ENCODE data around the gene MTHFD2L. TPM values are rescaled to one million over a fixed set of nuclear protein-coding genes. Genes with fewer than 3 reads are reported as not detected.

MTHFD2L gene
- total RNA-seq, 1 donor from 2014 or later, result 14.7 TPM

DNA sequence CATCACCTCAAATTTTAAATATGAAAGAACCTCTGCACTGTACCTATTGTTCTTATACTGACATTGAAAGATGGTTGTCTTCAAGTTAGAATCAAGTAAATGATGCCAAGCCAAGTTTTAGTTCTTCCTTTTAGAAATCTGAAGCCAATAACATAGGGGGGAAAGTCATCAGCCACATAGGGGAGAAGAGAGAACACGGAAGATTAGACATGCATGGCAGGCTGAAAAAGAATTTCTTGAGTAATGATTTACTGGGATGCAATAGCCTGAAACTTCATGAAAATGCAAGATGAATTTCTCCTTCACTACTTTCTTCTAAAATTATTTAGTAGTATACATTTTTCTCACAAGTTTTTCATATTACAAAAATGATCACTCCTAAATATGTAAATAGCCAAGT is 136.8 kb downstream of the MTHFD2L start:
- H3K9me3 Mint-ChIP-seq (ENCODE audit: unreplicated experiment), result no peaks in the 10 kb centered on the region

DNA sequence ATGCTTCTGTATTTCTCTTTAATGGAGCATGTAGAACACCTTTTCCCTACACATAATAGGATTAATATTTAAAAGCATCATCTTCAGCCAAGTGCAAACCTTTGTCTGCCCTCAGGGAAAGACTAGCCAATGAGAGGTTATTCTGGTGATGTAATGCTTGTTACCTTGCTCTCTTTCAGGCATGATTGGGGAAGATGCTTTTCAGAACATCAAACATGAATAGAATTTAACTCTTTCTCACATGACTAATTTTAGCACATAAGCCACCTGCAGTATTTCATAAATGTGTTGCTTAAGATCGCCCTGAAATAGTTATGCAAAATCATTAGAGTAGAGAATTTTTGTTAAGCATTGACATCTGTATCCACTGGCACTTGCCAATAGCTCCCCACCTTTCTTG is 139.6 kb downstream of the MTHFD2L start:
- no peaks in the 10 kb centered on the region for H3K9me3 Mint-ChIP-seq (ENCODE audit: unreplicated experiment)
- no peak for DNase-seq (ENCODE audit: extremely low spot score, unreplicated experiment)
- no peaks in the 10 kb centered on the region for H3K4me1 Mint-ChIP-seq (ENCODE audit: unreplicated experiment)
- H3K36me3 Mint-ChIP-seq (ENCODE audit: unreplicated experiment), result no peaks in the 10 kb centered on the region
- H3K27ac Mint-ChIP-seq (ENCODE audit: unreplicated experiment), result no peak overlapping the region
- TF ChIP-seq, protein P1, sequence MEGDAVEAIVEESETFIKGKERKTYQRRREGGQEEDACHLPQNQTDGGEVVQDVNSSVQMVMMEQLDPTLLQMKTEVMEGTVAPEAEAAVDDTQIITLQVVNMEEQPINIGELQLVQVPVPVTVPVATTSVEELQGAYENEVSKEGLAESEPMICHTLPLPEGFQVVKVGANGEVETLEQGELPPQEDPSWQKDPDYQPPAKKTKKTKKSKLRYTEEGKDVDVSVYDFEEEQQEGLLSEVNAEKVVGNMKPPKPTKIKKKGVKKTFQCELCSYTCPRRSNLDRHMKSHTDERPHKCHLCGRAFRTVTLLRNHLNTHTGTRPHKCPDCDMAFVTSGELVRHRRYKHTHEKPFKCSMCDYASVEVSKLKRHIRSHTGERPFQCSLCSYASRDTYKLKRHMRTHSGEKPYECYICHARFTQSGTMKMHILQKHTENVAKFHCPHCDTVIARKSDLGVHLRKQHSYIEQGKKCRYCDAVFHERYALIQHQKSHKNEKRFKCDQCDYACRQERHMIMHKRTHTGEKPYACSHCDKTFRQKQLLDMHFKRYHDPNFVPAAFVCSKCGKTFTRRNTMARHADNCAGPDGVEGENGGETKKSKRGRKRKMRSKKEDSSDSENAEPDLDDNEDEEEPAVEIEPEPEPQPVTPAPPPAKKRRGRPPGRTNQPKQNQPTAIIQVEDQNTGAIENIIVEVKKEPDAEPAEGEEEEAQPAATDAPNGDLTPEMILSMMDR (IDR thresholded peaks at IDR 0.05), result no peak
- no peaks in the 10 kb centered on the region for H3K27me3 Mint-ChIP-seq (ENCODE audit: unreplicated experiment)
- no peak overlapping the region for H3K4me3 Mint-ChIP-seq (ENCODE audit: unreplicated experiment)

More for the DNA sequence above, 136.8 kb downstream of the MTHFD2L start:
- TF ChIP-seq, protein P1 (IDR thresholded peaks at IDR 0.05), result no peak
- peaks cover 2% of the 10 kb centered on the region for H3K36me3 Mint-ChIP-seq (ENCODE audit: unreplicated experiment)
- DNase-seq (ENCODE audit: extremely low spot score, unreplicated experiment), result no peak
- no peaks in the 10 kb centered on the region for H3K27me3 Mint-ChIP-seq (ENCODE audit: unreplicated experiment)
- H3K27ac Mint-ChIP-seq (ENCODE audit: unreplicated experiment), result no peak overlapping the region
- H3K4me3 Mint-ChIP-seq (ENCODE audit: unreplicated experiment), result no peak overlapping the region
- no peaks in the 10 kb centered on the region for H3K4me1 Mint-ChIP-seq (ENCODE audit: unreplicated experiment)

DNA sequence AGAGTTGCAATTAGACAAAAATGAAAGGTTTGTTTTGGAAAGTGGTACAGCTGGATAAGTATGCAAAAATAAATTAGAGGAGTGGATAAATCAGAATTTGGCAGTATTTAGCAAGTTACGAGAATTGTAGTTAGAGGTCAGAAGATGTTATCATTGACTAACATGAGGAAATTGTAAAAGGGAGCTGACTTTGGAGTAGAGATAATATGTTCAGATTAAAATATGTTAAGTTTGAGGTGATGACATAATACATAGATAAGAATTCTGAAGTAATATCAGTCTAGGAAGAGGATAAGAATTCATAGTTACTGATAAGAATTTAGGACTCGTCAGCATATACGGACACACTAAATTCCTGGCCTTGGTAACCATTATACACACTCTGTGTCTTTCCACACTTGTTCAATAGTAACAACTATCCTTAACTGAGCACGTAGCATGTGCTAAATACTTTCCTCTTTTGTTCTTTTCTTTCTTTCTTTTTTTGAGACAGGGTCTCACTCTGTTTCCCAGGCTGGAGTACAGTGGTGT is 146.2 kb downstream of the MTHFD2L start:
- Mint-ChIP-seq H3K4me1 (ENCODE audit: unreplicated experiment) (no peaks in the 10 kb centered on the region), H3K27me3 (ENCODE audit: unreplicated experiment) (no peaks in the 10 kb centered on the region), H3K36me3 (ENCODE audit: unreplicated experiment) (no peaks in the 10 kb centered on the region), H3K27ac (ENCODE audit: unreplicated experiment) (no peak overlapping the region), H3K4me3 (ENCODE audit: unreplicated experiment) (no peak overlapping the region), H3K9me3 (ENCODE audit: unreplicated experiment) (no peaks in the 10 kb centered on the region)
- TF ChIP-seq, protein P1 (IDR thresholded peaks at IDR 0.05), result no peak
- DNase-seq (ENCODE audit: extremely low spot score, unreplicated experiment), result no peak

DNA sequence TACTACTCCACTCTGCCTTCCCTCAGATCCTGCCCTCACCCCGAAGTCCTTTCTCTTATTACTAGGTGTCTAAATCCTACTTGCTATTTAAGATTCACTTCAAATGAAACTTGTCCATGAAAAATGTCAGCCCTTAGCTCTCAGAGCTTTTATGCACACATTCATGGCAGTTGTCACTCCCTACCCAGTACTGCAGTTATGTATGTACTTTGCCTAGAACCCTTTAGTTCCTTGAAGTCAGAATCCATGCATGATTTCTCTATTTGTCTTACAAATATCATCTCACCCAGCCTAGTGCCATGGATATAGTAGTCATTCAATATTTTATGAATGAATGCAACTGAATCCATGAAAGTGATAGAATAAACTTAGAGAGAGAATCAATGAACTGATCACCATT is 147.1 kb downstream of the MTHFD2L start:
- TF ChIP-seq, protein P1 (IDR thresholded peaks at IDR 0.05), result no peak
- no peaks in the 10 kb centered on the region for H3K36me3 Mint-ChIP-seq (ENCODE audit: unreplicated experiment)
- DNase-seq (ENCODE audit: extremely low spot score, unreplicated experiment), result no peak
- no peak overlapping the region for H3K4me3 Mint-ChIP-seq (ENCODE audit: unreplicated experiment)
- H3K27ac Mint-ChIP-seq (ENCODE audit: unreplicated experiment), result no peak overlapping the region
- no peaks in the 10 kb centered on the region for H3K4me1 Mint-ChIP-seq (ENCODE audit: unreplicated experiment)
- H3K27me3 Mint-ChIP-seq (ENCODE audit: unreplicated experiment), result no peaks in the 10 kb centered on the region
- no peaks in the 10 kb centered on the region for H3K9me3 Mint-ChIP-seq (ENCODE audit: unreplicated experiment)

DNA sequence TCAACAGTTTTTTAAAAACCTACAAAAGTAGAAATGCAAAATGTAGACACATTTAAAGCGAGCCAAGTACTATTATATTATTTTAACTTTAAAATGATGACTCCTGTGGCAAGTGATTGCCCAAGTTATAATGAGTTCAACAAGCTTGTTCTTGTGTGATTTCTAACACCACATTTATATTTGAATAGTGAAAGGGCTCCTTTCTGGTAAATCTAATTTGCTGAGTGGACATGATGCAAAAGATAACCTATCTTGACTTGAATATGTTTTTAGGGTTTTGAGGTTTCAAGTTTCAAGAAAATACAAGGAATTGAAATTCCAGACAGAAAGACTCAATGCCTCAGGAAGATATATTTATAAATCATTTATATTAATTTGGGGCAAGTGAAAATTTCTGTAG is 149.3 kb downstream of the MTHFD2L start:
- H3K27ac Mint-ChIP-seq (ENCODE audit: unreplicated experiment), result no peak overlapping the region
- H3K4me1 Mint-ChIP-seq (ENCODE audit: unreplicated experiment), result peaks cover 2% of the 10 kb centered on the region
- no peaks in the 10 kb centered on the region for H3K27me3 Mint-ChIP-seq (ENCODE audit: unreplicated experiment)
- no peaks in the 10 kb centered on the region for H3K36me3 Mint-ChIP-seq (ENCODE audit: unreplicated experiment)
- no peak overlapping the region for H3K4me3 Mint-ChIP-seq (ENCODE audit: unreplicated experiment)
- TF ChIP-seq, protein P1 (IDR thresholded peaks at IDR 0.05), result no peak
- no peak for DNase-seq (ENCODE audit: extremely low spot score, unreplicated experiment)
- no peaks in the 10 kb centered on the region for H3K9me3 Mint-ChIP-seq (ENCODE audit: unreplicated experiment)

Data from osteocyte (in vitro differentiated cells).